Thyroid gland (tissue), 4 donors: Measurements from ENCODE around the gene SPATA3.

Experiments used
- POLR2A ChIP-seq, 2 donors: fragments of 450-650 bp; IDR thresholded peaks; one replicate each; pipeline ENCODE4 v1.6.1; 2017; ENCODE audit warnings: antibody characterized with exemption in 2 of 2, mild to moderate bottlenecking in 2 of 2, moderate library complexity in 1 of 2
- TF ChIP-seq, protein P1 (sequence below), 6 experiments: fragments of 200-600 bp in 3 of 6; fragments of 450-650 bp in 3 of 6; sonication (generic) in 3 of 6; IDR thresholded peaks; one replicate each; pipeline ENCODE4 v1.5.1; 2016 to 2019; ENCODE audit warnings: antibody characterized with exemption in 6 of 6, mild to moderate bottlenecking in 2 of 6, inconsistent platforms in 1 of 6, moderate library complexity in 1 of 6

DNA sequence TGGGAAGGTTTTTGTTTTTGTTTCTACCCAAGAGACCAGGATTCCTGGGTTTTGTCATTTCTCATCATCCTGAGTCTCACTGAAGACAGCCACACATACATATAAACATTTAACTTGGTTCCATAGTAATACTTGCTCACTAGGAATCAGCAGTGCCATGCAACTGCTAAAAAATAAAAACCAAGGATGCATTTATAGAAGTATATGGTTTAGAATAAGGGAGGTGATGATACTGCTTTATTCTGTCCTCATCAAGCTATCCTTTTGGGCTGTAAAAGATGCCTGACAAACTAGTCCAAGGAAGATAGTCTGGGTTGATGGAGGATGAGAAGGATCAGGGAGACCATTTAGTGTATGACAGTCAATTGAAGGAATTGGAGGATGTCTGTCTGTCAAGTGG lies 740 bp downstream of the SPATA3 start:
- TF ChIP-seq, protein P1, sequence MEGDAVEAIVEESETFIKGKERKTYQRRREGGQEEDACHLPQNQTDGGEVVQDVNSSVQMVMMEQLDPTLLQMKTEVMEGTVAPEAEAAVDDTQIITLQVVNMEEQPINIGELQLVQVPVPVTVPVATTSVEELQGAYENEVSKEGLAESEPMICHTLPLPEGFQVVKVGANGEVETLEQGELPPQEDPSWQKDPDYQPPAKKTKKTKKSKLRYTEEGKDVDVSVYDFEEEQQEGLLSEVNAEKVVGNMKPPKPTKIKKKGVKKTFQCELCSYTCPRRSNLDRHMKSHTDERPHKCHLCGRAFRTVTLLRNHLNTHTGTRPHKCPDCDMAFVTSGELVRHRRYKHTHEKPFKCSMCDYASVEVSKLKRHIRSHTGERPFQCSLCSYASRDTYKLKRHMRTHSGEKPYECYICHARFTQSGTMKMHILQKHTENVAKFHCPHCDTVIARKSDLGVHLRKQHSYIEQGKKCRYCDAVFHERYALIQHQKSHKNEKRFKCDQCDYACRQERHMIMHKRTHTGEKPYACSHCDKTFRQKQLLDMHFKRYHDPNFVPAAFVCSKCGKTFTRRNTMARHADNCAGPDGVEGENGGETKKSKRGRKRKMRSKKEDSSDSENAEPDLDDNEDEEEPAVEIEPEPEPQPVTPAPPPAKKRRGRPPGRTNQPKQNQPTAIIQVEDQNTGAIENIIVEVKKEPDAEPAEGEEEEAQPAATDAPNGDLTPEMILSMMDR (IDR thresholded peaks at IDR 0.05) = no peak
- TF ChIP-seq POLR2A (IDR thresholded peaks at IDR 0.05) = no peak
